22Rv1 (cell line): ENCODE data around the gene OBP2B.

Experiments used
- CTCF ChIP-seq: fragments of 450-650 bp; IDR thresholded peaks from 2 replicates; pipeline ENCODE4 v1.5.1; 2017; ENCODE audit warnings: mild to moderate bottlenecking
- ZFX ChIP-seq: fragments of 450-650 bp; IDR thresholded peaks from 2 replicates; pipeline ENCODE4 v1.6.1; 2017; ENCODE audit warnings: antibody characterized with exemption, borderline replicate concordance

GRCh38 chr9:133210202-133210532, 1.1 kb upstream of the OBP2B start:
- TF ChIP-seq CTCF (no peak), ZFX (no peak)
